ENCODE results near the gene C8B.

GRCh38 chr1:56920591-56921001, 45.2 kb downstream of the C8B start:
- TF ChIP-seq CTCF (IDR thresholded peaks at IDR 0.05) (no peak), EZH2 (IDR thresholded peaks at IDR 0.05; ENCODE audit: borderline replicate concordance, insufficient read depth, low read depth, low read length, poor library complexity, severe bottlenecking) (no peak)

Data from B cell (primary cell).